ENCODE data around the gene WFIKKN2. TPM values are rescaled to one million over a fixed set of nuclear protein-coding genes. Genes with fewer than 3 reads are reported as not detected.

Gene WFIKKN2
- total and polyA plus RNA-seq, 2 donors (not counting 1 experiment from before 2014, with no cell fraction given) = 0.02 to 0.33 TPM

DNA sequence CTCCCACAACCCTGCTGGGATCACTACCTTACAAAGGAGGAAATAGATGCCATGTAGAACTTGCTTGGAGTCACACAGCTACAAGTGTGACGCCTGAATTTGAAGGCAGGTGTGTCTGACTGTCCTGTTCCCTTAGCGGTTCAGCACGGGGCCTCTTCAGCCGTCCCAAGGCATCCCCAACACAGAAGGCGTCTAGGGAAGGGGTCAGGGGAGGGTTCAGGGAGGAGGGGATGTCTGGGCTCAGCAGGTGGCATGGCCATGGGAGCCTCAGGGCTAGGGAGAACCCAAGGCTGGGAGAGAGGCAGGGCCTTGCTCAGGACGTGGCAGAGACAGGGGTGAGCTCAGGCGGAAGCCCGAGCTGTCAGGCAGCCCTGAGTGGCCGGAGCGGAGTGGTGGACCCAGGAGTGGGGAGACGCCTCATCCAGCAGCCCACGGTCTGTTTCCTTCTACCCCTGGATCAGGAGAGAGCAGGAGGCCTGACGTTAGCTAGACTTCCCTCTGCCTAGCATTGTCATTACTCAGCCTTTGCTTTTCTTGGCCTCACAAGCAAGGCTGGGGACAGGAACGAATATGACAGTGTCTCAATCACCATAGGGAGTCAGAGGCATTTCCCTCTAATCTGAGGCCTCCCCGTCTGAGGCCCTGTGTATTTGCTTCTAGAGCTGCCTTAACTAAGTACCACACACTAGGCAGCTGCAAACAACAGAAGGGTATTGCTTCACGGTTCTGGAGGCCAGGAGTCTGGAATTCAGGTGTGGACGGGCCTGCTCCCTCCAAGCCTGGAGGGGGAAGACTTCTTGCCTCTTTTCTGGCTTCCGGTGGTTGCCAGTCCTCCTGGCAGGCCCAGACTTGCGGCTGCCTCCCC is 36.7 kb upstream of the WFIKKN2 start:
- Histone ChIP-seq H2AFZ (ENCODE audit: low read length) (no peak overlapping the region), H3K9me3 (ENCODE audit: control insufficient read depth, insufficient read depth, low read depth, low read length) (no peaks in the 10 kb centered on the region), H3K36me3 (ENCODE audit: control insufficient read depth, insufficient read depth, low read length) (no peaks in the 10 kb centered on the region), H4K20me1 (ENCODE audit: control insufficient read depth, extremely low read depth, insufficient read depth, low read length) (no peaks in the 10 kb centered on the region), H3K79me2 (ENCODE audit: control insufficient read depth, insufficient read depth, low read length) (no peaks in the 10 kb centered on the region), H3K4me2 (ENCODE audit: extremely low read depth, insufficient read depth, low read length) (no peak overlapping the region), H3K27ac (ENCODE audit: insufficient read depth, low read length) (no peak overlapping the region), H3K27me3 (ENCODE audit: control insufficient read depth, insufficient read depth, low read length) (no peaks in the 10 kb centered on the region), H3K4me1 (ENCODE audit: control insufficient read depth, extremely low read depth, insufficient read depth, low read length) (no peaks in the 10 kb centered on the region), H3K9ac (ENCODE audit: insufficient read depth, low read length) (no peak overlapping the region), H3K4me3 (replicated peaks in 1 of 4; ENCODE audit: control extremely low read depth in 1 of 4, insufficient read depth in 1 of 4, low read depth in 3 of 4, low read length in 4 of 4) (no peak overlapping the region)
- TF ChIP-seq, protein P1, sequence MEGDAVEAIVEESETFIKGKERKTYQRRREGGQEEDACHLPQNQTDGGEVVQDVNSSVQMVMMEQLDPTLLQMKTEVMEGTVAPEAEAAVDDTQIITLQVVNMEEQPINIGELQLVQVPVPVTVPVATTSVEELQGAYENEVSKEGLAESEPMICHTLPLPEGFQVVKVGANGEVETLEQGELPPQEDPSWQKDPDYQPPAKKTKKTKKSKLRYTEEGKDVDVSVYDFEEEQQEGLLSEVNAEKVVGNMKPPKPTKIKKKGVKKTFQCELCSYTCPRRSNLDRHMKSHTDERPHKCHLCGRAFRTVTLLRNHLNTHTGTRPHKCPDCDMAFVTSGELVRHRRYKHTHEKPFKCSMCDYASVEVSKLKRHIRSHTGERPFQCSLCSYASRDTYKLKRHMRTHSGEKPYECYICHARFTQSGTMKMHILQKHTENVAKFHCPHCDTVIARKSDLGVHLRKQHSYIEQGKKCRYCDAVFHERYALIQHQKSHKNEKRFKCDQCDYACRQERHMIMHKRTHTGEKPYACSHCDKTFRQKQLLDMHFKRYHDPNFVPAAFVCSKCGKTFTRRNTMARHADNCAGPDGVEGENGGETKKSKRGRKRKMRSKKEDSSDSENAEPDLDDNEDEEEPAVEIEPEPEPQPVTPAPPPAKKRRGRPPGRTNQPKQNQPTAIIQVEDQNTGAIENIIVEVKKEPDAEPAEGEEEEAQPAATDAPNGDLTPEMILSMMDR (conservative IDR thresholded peaks at IDR 0.05 in 1 of 2, IDR thresholded peaks at IDR 0.05 in 1 of 2; ENCODE audit: low read depth in 1 of 2, low read length in 2 of 2) = no peak
- TF ChIP-seq EZH2 (IDR thresholded peaks at IDR 0.05; ENCODE audit: low read length, missing control alignments) = no peak
- no peak for DNase-seq (ENCODE audit: low read depth in 2 of 2)

DNA sequence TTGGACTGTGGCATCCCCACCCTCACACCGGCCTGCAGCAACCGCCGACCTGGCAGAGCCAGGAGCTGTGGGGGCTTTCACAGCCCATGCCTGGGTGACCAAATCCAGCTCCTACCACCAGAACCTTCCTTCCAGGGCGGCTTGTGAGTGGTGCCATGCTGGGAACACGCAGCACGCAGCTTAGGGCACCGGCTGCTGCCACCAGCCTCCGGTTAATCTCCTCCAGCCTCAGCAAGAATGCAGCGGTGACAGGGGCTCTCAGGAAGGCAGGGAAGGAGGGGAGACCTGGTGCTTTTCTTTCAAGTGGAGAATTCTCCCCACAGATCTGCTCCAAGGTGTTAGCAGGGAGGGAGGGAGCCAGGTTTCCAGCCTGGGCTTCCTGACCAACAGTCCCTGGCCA is 35.8 kb upstream of the WFIKKN2 start:
- Histone ChIP-seq H4K20me1 (ENCODE audit: control insufficient read depth, extremely low read depth, insufficient read depth, low read length) (no peaks in the 10 kb centered on the region), H3K27ac (ENCODE audit: insufficient read depth, low read length) (no peak overlapping the region), H2AFZ (ENCODE audit: low read length) (no peak overlapping the region), H3K4me2 (ENCODE audit: extremely low read depth, insufficient read depth, low read length) (no peak overlapping the region), H3K9ac (ENCODE audit: insufficient read depth, low read length) (no peak overlapping the region), H3K79me2 (ENCODE audit: control insufficient read depth, insufficient read depth, low read length) (no peaks in the 10 kb centered on the region), H3K36me3 (ENCODE audit: control insufficient read depth, insufficient read depth, low read length) (no peaks in the 10 kb centered on the region), H3K4me1 (ENCODE audit: control insufficient read depth, extremely low read depth, insufficient read depth, low read length) (no peaks in the 10 kb centered on the region), H3K9me3 (ENCODE audit: control insufficient read depth, insufficient read depth, low read depth, low read length) (no peaks in the 10 kb centered on the region), H3K27me3 (ENCODE audit: control insufficient read depth, insufficient read depth, low read length) (no peaks in the 10 kb centered on the region), H3K4me3 (replicated peaks in 1 of 4; ENCODE audit: control extremely low read depth in 1 of 4, insufficient read depth in 1 of 4, low read depth in 3 of 4, low read length in 4 of 4) (no peak overlapping the region)
- TF ChIP-seq EZH2 (IDR thresholded peaks at IDR 0.05; ENCODE audit: low read length, missing control alignments) = no peak
- TF ChIP-seq, protein P1 (conservative IDR thresholded peaks at IDR 0.05 in 1 of 2, IDR thresholded peaks at IDR 0.05 in 1 of 2; ENCODE audit: low read depth in 1 of 2, low read length in 2 of 2) = no peak
- no peak for DNase-seq (ENCODE audit: low read depth in 2 of 2)

DNA sequence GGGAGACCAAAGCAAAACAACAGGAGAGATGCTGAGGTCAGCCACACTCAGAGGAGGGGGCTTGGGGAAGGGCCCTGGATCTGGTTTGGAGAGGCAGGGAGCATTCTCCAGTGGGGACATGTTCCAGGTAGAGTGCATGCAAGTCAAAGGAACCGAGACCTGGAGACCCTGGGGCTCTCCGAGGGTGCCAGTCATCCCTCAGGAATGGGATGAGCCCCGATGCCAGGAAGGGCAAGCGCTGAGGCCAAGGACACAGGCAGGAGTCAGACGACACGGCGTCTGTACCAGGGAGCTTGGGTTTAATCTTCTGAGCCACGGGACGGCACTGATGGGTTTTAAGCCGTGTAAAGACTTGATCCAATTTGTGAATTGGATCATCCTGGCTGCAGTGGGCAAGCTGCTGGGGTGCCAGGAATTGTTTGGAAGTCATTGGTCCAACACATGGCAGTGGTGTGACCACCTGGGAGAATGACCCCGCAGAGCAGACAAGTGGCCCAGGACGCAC is 35.1 kb upstream of the WFIKKN2 start:
- Histone ChIP-seq H3K4me1 (ENCODE audit: control insufficient read depth, extremely low read depth, insufficient read depth, low read length) (no peaks in the 10 kb centered on the region), H4K20me1 (ENCODE audit: control insufficient read depth, extremely low read depth, insufficient read depth, low read length) (no peaks in the 10 kb centered on the region), H2AFZ (ENCODE audit: low read length) (no peak overlapping the region), H3K79me2 (ENCODE audit: control insufficient read depth, insufficient read depth, low read length) (no peaks in the 10 kb centered on the region), H3K27ac (ENCODE audit: insufficient read depth, low read length) (no peak overlapping the region), H3K9ac (ENCODE audit: insufficient read depth, low read length) (no peak overlapping the region), H3K27me3 (ENCODE audit: control insufficient read depth, insufficient read depth, low read length) (no peaks in the 10 kb centered on the region), H3K36me3 (ENCODE audit: control insufficient read depth, insufficient read depth, low read length) (no peaks in the 10 kb centered on the region), H3K4me3 (replicated peaks in 1 of 4; ENCODE audit: control extremely low read depth in 1 of 4, insufficient read depth in 1 of 4, low read depth in 3 of 4, low read length in 4 of 4) (no peak overlapping the region), H3K4me2 (ENCODE audit: extremely low read depth, insufficient read depth, low read length) (no peak overlapping the region), H3K9me3 (ENCODE audit: control insufficient read depth, insufficient read depth, low read depth, low read length) (no peaks in the 10 kb centered on the region)
- TF ChIP-seq, protein P1 (conservative IDR thresholded peaks at IDR 0.05 in 1 of 2, IDR thresholded peaks at IDR 0.05 in 1 of 2; ENCODE audit: low read depth in 1 of 2, low read length in 2 of 2) = no peak
- no peak for TF ChIP-seq EZH2 (IDR thresholded peaks at IDR 0.05; ENCODE audit: low read length, missing control alignments)
- DNase-seq (ENCODE audit: low read depth in 2 of 2) = no peak
